Suprapubic skin (tissue), 4 donors: ENCODE data around the gene AZU1. TPM values are rescaled to one million over a fixed set of nuclear protein-coding genes. Genes with fewer than 3 reads are reported as not detected.

Source experiments
- DNase-seq, 2 donors: peaks; one replicate each; pipeline ENCODE4 v3.0.0-alpha.2; 2019; ENCODE audit warnings: low spot score in 2 of 2
- H3K27ac ChIP-seq: fragments of 200-600 bp; sonication (generic); one replicate; pipeline ENCODE4 v1.5.1; 2019
- H3K27me3 ChIP-seq: fragments of 200-600 bp; sonication (generic); one replicate; pipeline ENCODE4 v1.5.1; 2019
- H3K36me3 ChIP-seq: fragments of 200-600 bp; sonication (generic); one replicate; pipeline ENCODE4 v1.5.1; 2019
- H3K4me1 ChIP-seq: fragments of 200-600 bp; sonication (generic); one replicate; pipeline ENCODE4 v1.5.1; 2019
- H3K4me3 ChIP-seq: fragments of 200-600 bp; sonication (generic); one replicate; pipeline ENCODE4 v1.5.1; 2019; ENCODE audit warnings: mild to moderate bottlenecking
- H3K9me3 ChIP-seq: fragments of 200-600 bp; sonication (generic); one replicate; pipeline ENCODE4 v1.5.1; 2019
- EP300 ChIP-seq: sonication (generic); formaldehyde crosslinking; IDR thresholded peaks from one replicate; pipeline ENCODE4 v1.6.1; 2017; ENCODE audit warnings: antibody characterized with exemption
- POLR2A ChIP-seq, 2 donors: fragments of 450-650 bp; IDR thresholded peaks; one replicate each; pipeline ENCODE4 v1.6.1; 2017; ENCODE audit warnings: antibody characterized with exemption in 2 of 2, mild to moderate bottlenecking in 2 of 2, moderate library complexity in 2 of 2
- POLR2AphosphoS5 ChIP-seq, 3 donors: sonication (generic); formaldehyde crosslinking; IDR thresholded peaks; one replicate each; pipeline ENCODE4 v1.6.1; 2017; ENCODE audit warnings: antibody characterized with exemption in 3 of 3
- WGBS: methylation state at CpG from one replicate; pipeline ENCODE4 v1.1.5; 2018; 5-methylcytosine and 5-hydroxymethylcytosine counted together
- total RNA-seq, 4 donors: library from RNA; depleted of rRNA; stranded (reverse); fragments of >200 nt; gene quantifications; one replicate each; pipeline ENCODE4 v1.1.0, GENCODE V29; 2016
- TF ChIP-seq, protein P1 (sequence below), 2 donors: fragments of 200-600 bp in 1 of 2; fragments of 450-650 bp in 1 of 2; sonication (generic) in 1 of 2; IDR thresholded peaks; one replicate each; pipeline ENCODE4 v1.5.1; 2016 to 2019; ENCODE audit warnings: antibody characterized with exemption in 2 of 2, mild to moderate bottlenecking in 1 of 2, moderate library complexity in 1 of 2

Gene AZU1
- total RNA-seq, 4 donors from 2014 or later = 0.79 TPM; not detected in 3

DNA sequence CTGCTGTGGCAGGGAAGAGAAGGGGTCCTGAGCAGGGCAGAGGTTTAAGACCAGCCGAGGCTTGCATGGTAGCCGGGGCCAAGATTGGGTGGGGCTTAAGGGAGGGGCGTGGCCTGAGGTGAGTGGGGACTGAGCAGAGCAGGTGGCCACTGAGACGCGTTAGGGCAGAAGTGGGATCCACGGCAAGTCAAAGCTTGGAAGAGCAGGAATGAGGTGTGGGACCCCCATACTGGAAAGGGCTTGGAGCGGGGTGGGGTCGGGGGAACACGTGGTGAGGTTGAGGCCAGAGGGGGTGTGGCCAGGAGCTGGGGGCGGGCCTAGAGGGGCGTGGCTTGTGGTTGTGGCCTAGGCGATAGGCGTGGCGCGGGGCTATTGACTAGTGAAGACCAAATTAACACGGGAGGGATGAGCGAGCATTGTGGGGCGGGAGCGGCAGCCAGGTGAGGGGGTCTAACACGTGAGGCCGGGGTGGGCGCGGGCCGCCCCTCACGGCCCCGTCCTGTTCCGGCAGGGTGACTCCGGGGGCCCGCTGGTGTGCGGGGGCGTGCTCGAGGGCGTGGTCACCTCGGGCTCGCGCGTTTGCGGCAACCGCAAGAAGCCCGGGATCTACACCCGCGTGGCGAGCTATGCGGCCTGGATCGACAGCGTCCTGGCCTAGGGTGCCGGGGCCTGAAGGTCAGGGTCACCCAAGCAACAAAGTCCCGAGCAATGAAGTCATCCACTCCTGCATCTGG, 35.1 kb downstream of the AZU1 start:
- Histone ChIP-seq H3K27ac (no peak overlapping the region), H3K36me3 (peaks cover 4% of the 10 kb centered on the region), H3K4me1 (peaks cover 44% of the 10 kb centered on the region), H3K27me3 (no peaks in the 10 kb centered on the region), H3K4me3 (peak overlapping the region; percentile 26), H3K9me3 (no peaks in the 10 kb centered on the region)
- no peak for DNase-seq
- WGBS = 23% methylated on average over 27 of the region's 48 CpGs
- TF ChIP-seq POLR2AphosphoS5 (IDR thresholded peaks at IDR 0.05) (no peak), POLR2A (IDR thresholded peaks at IDR 0.05) (no peak), EP300 (no peak)
- TF ChIP-seq, protein P1, sequence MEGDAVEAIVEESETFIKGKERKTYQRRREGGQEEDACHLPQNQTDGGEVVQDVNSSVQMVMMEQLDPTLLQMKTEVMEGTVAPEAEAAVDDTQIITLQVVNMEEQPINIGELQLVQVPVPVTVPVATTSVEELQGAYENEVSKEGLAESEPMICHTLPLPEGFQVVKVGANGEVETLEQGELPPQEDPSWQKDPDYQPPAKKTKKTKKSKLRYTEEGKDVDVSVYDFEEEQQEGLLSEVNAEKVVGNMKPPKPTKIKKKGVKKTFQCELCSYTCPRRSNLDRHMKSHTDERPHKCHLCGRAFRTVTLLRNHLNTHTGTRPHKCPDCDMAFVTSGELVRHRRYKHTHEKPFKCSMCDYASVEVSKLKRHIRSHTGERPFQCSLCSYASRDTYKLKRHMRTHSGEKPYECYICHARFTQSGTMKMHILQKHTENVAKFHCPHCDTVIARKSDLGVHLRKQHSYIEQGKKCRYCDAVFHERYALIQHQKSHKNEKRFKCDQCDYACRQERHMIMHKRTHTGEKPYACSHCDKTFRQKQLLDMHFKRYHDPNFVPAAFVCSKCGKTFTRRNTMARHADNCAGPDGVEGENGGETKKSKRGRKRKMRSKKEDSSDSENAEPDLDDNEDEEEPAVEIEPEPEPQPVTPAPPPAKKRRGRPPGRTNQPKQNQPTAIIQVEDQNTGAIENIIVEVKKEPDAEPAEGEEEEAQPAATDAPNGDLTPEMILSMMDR (IDR thresholded peaks at IDR 0.05) = no peak

DNA sequence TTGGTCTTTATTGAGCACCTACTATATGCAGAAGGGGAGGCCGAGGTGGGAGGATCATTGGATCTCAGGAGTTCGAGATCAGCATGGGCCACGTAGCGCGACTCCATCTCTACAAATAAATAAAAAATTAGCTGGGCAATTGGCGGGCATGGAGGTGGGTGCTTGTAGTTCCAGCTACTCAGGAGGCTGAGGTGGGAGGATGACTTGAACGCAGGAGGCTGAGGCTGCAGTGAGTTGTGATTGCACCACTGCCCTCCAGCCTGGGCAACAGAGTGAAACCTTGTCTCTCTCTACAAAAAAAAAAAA, 35.6 kb downstream of the AZU1 start:
- WGBS = 67% methylated on average over 7 of the region's 7 CpGs
- TF ChIP-seq EP300 (no peak), POLR2AphosphoS5 (IDR thresholded peaks at IDR 0.05) (no peak), POLR2A (IDR thresholded peaks at IDR 0.05) (no peak)
- TF ChIP-seq, protein P1 (IDR thresholded peaks at IDR 0.05) = no peak
- H3K4me1 ChIP-seq = peaks cover 45% of the 10 kb centered on the region

DNA sequence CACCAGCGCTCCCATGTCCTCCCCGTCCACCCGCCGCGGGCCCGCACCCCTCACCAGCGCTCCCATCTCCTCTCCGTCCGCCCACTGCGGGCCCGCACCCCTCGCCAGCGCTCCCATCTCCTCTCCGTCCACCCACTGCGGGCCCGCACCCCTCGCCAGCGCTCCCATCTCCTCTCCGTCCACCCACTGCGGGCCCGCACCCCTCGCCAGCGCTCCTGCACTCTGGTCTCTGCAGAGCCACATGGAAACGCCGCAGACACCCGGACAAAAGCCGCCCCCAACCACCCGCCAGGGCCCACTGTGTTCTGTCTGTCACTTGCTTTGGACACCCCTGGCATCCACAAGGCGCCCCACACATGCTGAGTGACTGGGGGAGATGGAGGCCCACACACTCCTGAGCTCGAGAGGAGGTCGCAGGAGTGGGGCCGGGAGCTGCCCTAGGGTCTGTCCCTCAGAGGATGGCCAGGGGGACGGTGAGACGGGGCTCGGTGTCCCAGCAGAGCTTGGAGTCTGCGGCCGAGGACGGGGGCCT, 39.2 kb downstream of the AZU1 start:
- Histone ChIP-seq H3K4me1 (peaks cover 33% of the 10 kb centered on the region), H3K36me3 (peaks cover 38% of the 10 kb centered on the region), H3K27me3 (no peaks in the 10 kb centered on the region), H3K4me3 (no peak overlapping the region), H3K9me3 (no peaks in the 10 kb centered on the region), H3K27ac (no peak overlapping the region)
- TF ChIP-seq POLR2AphosphoS5 (IDR thresholded peaks at IDR 0.05) (no peak), EP300 (no peak), POLR2A (IDR thresholded peaks at IDR 0.05) (no peak)
- TF ChIP-seq, protein P1 (IDR thresholded peaks at IDR 0.05) = no peak
- no peak for DNase-seq
- WGBS = 81% methylated on average over 34 of the region's 38 CpGs

More for the DNA sequence above, 35.6 kb downstream of the AZU1 start:
- H3K9me3 ChIP-seq = no peaks in the 10 kb centered on the region
- no peak overlapping the region for H3K27ac ChIP-seq
- no peak overlapping the region for H3K4me3 ChIP-seq
- DNase-seq = no peak
- H3K27me3 ChIP-seq = no peaks in the 10 kb centered on the region
- H3K36me3 ChIP-seq = peaks cover 9% of the 10 kb centered on the region

DNA sequence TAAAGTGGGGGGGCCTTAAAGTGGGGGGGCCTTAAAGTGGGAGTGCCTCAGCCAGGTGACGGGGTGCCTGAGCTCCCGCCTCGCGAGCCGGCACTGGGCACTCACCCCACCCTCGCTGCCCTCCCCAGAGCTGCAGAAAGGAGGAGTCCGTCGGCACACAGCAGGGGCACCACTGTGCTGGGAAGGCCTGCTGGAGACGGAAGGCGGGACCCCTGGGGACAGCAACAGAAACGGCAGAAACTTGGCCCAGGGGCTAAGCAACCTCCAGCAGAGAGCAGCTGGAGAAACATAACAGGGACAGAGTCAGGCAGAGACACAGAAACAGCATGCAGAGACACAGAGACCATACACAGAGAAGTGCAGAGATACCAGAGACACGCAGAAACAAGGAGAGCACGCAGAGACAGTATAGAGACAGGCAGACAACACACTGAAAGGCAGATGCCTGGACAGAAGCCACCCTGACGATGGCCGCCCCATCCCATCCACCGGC, 39.7 kb downstream of the AZU1 start:
- Histone ChIP-seq H3K36me3 (peaks cover 38% of the 10 kb centered on the region), H3K4me1 (peaks cover 33% of the 10 kb centered on the region), H3K9me3 (no peaks in the 10 kb centered on the region), H3K27me3 (no peaks in the 10 kb centered on the region), H3K27ac (no peak overlapping the region), H3K4me3 (no peak overlapping the region)
- TF ChIP-seq, protein P1 (IDR thresholded peaks at IDR 0.05) = no peak
- TF ChIP-seq EP300 (no peak), POLR2AphosphoS5 (IDR thresholded peaks at IDR 0.05) (no peak), POLR2A (IDR thresholded peaks at IDR 0.05) (no peak)
- DNase-seq = no peak
- 65% methylated on average over 16 of the region's 16 CpGs for WGBS

DNA sequence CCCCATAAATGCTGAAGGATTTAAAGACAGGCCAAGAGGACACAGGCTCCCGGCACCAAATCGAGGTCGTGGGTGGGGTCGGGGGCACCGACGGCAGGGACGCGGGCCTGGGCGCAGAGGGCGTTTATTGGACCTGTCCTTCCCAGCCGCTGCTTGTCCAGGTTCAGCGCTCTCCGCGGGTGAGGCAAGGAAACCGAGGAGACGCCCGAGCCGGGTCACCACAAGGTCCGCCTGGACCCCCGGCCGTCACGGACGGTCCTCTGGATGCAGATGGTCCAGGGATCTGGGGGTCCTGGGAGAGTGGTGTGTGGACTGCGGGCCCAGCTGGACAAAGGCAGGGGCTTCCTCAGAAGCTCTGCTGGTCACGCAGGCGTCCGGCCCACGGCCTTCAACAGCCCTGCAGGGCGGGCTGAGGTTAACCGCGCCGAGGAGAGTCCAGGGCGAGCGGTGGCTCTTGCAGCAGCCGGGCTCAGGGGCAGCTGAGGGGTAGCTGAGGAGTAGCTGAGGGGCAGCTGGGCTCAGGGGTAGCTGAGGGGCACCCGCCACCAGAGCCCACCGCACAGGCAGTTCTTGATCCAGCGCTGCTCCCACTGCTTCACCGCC, 40.3 kb downstream of the AZU1 start:
- WGBS = 89% methylated on average over 16 of the region's 39 CpGs
- H3K4me1 ChIP-seq = peaks cover 31% of the 10 kb centered on the region

More for the DNA sequence above, 40.3 kb downstream of the AZU1 start:
- H3K4me3 ChIP-seq = no peak overlapping the region
- DNase-seq = no peak
- H3K27me3 ChIP-seq = no peaks in the 10 kb centered on the region
- H3K27ac ChIP-seq = no peak overlapping the region
- H3K9me3 ChIP-seq = no peaks in the 10 kb centered on the region
- H3K36me3 ChIP-seq = peaks cover 38% of the 10 kb centered on the region
- TF ChIP-seq EP300 (no peak), POLR2A (IDR thresholded peaks at IDR 0.05) (no peak), POLR2AphosphoS5 (IDR thresholded peaks at IDR 0.05) (no peak)
- TF ChIP-seq, protein P1 (IDR thresholded peaks at IDR 0.05) = no peak
